OCI-LY3 (cell line): ENCODE measurements around the gene ZNF576.

ENCODE experiments used
- H2AFZ ChIP-seq: fragments of 200-600, 300-600 bp; shearing (Covaris generic); 2 replicates; pipeline ENCODE4 v1.6.0; 2014; ENCODE audit warnings: antibody characterized with exemption, low read depth, low read length
- H3K27ac ChIP-seq: fragments of 200-600, 300-600 bp; sonication (generic); 2 replicates; pipeline ENCODE4 v1.5.1; 2014; ENCODE audit warnings: mild to moderate bottlenecking, low read length, moderate library complexity, mixed read lengths
- H3K27me3 ChIP-seq: fragments of 200-600, 300-600 bp; sonication (generic); 2 replicates; pipeline ENCODE4 v1.6.1; 2014; ENCODE audit warnings: low read depth, low read length, mixed read lengths
- H3K36me3 ChIP-seq: fragments of 200-600, 300-600 bp; sonication (generic); replicated peaks from 2 replicates; pipeline ENCODE3; 2014; ENCODE audit warnings: low read depth, low read length, mixed read lengths
- H3K4me1 ChIP-seq: fragments of 300-600, 200-600 bp; sonication (generic); 2 replicates; pipeline ENCODE4 v1.6.1; 2014; ENCODE audit warnings: low read length, mixed read lengths
- H3K4me2 ChIP-seq: fragments of 200-600, 300-600 bp; sonication (generic); 2 replicates; pipeline ENCODE4 v1.6.1; 2014; ENCODE audit warnings: low read length, mixed read lengths
- H3K4me3 ChIP-seq: fragments of 300-600, 200-600 bp; sonication (generic); 2 replicates; pipeline ENCODE4 v1.5.1; 2014; ENCODE audit warnings: antibody characterized with exemption, mild to moderate bottlenecking, low read length, moderate library complexity
- H3K79me2 ChIP-seq: fragments of 300-600, 200-600 bp; shearing (Covaris generic); 2 replicates; pipeline ENCODE4 v1.6.1; 2014; ENCODE audit warnings: mild to moderate bottlenecking, low read length, mixed read lengths
- H3K9ac ChIP-seq: fragments of 300-600, 200-600 bp; shearing (Covaris generic); 2 replicates; pipeline ENCODE4 v1.6.0; 2014; ENCODE audit warnings: mild to moderate bottlenecking, low read length, moderate library complexity
- H3K9me3 ChIP-seq: fragments of 200-600, 300-600 bp; shearing (Covaris generic); 2 replicates; pipeline ENCODE4 v1.6.1; 2014; ENCODE audit warnings: low read length, mixed read lengths; ENCODE audit not compliant: insufficient read depth
- H4K20me1 ChIP-seq: fragments of 200-600, 300-600 bp; sonication (generic); 2 replicates; pipeline ENCODE4 v1.6.1; 2016; ENCODE audit warnings: low read length, mixed read lengths; ENCODE audit not compliant: insufficient read depth
- EZH2phosphoT487 ChIP-seq: fragments of 200-600 bp; shearing (Covaris generic); IDR thresholded peaks from 2 replicates; pipeline ENCODE4 v1.6.1; 2018; ENCODE audit warnings: antibody characterized with exemption, mixed run types, low read depth
- TF ChIP-seq, protein P1 (sequence below): fragments of 200-600, 300-600 bp; sonication (generic); IDR thresholded peaks from 2 replicates; pipeline ENCODE4 v1.5.1; 2014; ENCODE audit warnings: antibody characterized with exemption, low read length, low read depth

Gene ZNF576

DNA sequence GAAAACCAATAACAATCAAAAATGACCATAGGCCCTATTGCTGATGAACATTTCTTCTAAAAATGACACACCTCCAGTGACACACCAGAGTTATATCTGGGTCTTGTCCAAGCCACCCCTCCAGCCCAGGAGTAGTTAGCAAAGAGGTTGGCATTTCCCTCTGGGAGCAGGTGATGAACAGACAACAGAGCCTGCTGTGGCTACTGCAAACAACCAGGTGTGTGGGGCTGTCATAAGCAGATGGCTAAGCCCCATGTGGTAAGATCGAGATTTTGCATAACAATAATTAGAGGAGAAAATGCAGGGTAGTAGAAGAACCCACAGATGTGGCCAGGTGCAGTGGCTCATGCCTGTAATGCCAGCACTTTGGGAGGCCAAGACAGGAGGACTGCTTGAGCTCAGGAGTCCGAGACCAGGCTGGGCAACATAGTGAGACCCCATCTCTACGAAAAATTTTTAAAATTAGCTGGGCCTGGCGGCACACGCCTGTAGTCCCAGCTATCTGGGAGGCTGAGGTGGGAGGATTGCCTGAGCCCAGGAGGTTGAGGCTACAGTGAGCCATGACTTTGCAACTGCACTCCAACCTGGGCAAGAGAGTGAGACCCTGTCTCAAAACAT, 26.1 kb upstream of the ZNF576 start:
- peaks cover 4% of the 10 kb centered on the region for H3K4me1 ChIP-seq
- H3K9ac ChIP-seq: no peak overlapping the region
- no peak overlapping the region for H3K27ac ChIP-seq

DNA sequence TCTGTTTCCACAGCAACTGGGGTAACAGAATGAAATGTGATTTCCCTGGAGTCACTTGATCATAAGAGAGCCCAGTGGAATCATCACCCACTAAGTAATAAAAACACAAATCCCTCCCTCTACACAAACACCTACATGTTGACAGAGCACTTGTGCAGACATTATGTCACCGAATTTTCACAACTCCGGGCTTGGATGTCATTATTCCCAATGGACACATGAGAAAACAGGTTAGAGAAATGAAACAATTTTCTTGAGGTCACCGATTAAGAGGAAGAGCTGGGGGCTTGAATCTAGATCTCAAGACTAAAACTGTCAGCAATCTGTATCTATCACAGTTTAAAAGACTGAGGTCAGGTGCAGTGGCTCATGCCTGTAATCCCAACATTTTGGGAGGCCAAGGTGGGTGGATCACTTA, 24.2 kb upstream of the ZNF576 start:
- H3K27me3 ChIP-seq: no peaks in the 10 kb centered on the region
- H4K20me1 ChIP-seq: no peaks in the 10 kb centered on the region
- no peak overlapping the region for H2AFZ ChIP-seq
- TF ChIP-seq, protein P1, sequence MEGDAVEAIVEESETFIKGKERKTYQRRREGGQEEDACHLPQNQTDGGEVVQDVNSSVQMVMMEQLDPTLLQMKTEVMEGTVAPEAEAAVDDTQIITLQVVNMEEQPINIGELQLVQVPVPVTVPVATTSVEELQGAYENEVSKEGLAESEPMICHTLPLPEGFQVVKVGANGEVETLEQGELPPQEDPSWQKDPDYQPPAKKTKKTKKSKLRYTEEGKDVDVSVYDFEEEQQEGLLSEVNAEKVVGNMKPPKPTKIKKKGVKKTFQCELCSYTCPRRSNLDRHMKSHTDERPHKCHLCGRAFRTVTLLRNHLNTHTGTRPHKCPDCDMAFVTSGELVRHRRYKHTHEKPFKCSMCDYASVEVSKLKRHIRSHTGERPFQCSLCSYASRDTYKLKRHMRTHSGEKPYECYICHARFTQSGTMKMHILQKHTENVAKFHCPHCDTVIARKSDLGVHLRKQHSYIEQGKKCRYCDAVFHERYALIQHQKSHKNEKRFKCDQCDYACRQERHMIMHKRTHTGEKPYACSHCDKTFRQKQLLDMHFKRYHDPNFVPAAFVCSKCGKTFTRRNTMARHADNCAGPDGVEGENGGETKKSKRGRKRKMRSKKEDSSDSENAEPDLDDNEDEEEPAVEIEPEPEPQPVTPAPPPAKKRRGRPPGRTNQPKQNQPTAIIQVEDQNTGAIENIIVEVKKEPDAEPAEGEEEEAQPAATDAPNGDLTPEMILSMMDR: no peak
- TF ChIP-seq EZH2phosphoT487: no peak
- peaks cover 9% of the 10 kb centered on the region for H3K4me1 ChIP-seq
- no peaks in the 10 kb centered on the region for H3K36me3 ChIP-seq
- H3K27ac ChIP-seq: no peak overlapping the region
- no peak overlapping the region for H3K4me2 ChIP-seq
- H3K9me3 ChIP-seq: no peaks in the 10 kb centered on the region
- no peak overlapping the region for H3K4me3 ChIP-seq
- no peak overlapping the region for H3K9ac ChIP-seq
- H3K79me2 ChIP-seq: peaks cover 12% of the 10 kb centered on the region

More for the DNA sequence above, 26.1 kb upstream of the ZNF576 start:
- peaks cover 12% of the 10 kb centered on the region for H3K79me2 ChIP-seq
- no peaks in the 10 kb centered on the region for H4K20me1 ChIP-seq
- H2AFZ ChIP-seq: no peak overlapping the region
- no peaks in the 10 kb centered on the region for H3K36me3 ChIP-seq
- H3K9me3 ChIP-seq: no peaks in the 10 kb centered on the region
- TF ChIP-seq, protein P1: no peak
- no peak for TF ChIP-seq EZH2phosphoT487
- H3K27me3 ChIP-seq: no peaks in the 10 kb centered on the region
- H3K4me3 ChIP-seq: no peak overlapping the region
- H3K4me2 ChIP-seq: no peak overlapping the region

DNA sequence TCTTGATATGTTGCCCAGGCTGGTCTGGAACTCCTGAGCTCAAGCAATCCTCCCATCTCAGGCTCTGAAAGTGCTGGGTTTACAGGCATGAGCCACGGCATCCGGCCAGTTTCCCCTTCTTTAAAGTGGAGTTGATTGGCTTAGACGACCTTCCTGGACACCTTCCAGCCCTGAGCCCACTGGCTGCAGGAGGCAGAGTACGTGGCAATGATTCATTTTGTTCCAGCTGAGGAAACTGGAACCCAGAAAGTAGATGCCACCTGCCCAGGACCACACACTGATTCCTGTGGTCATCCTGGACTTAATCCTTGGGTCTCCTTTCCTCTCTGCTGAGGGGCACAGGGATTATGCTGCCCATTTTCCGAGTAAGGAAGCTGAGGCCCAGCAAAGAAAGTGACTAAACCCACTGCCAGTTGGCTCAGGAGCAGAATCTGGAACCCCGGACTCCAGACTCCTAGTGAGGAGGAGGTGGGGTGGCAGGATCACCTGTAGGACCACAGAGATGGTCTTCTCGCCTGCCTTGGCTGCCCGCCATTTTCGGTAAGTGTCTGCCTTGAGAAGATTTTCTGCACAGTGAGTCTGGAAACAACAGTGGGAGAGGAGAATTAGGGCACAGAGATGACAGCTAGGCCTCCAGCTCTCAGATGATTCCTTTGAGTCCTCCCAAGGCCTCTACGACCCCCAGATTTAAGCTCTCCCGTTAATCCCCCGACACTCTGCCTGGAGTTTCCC, 21.8 kb upstream of the ZNF576 start:
- H3K27me3 ChIP-seq: no peaks in the 10 kb centered on the region; the same call in 1 of the 2 replicates
- peak overlapping the region; percentile 94 for H3K4me2 ChIP-seq
- H3K27ac ChIP-seq: peak overlapping the region; percentile 51
- H3K4me1 ChIP-seq: peaks cover 9% of the 10 kb centered on the region
- no peak overlapping the region for H2AFZ ChIP-seq
- no peak for TF ChIP-seq EZH2phosphoT487
- TF ChIP-seq, protein P1: no peak
- H3K9ac ChIP-seq: peak overlapping the region; percentile 100
- no peaks in the 10 kb centered on the region for H3K9me3 ChIP-seq
- peak overlapping the region; percentile 99 for H3K4me3 ChIP-seq
- peaks cover 12% of the 10 kb centered on the region for H3K79me2 ChIP-seq
- H3K36me3 ChIP-seq: no peaks in the 10 kb centered on the region
- H4K20me1 ChIP-seq: no peaks in the 10 kb centered on the region

DNA sequence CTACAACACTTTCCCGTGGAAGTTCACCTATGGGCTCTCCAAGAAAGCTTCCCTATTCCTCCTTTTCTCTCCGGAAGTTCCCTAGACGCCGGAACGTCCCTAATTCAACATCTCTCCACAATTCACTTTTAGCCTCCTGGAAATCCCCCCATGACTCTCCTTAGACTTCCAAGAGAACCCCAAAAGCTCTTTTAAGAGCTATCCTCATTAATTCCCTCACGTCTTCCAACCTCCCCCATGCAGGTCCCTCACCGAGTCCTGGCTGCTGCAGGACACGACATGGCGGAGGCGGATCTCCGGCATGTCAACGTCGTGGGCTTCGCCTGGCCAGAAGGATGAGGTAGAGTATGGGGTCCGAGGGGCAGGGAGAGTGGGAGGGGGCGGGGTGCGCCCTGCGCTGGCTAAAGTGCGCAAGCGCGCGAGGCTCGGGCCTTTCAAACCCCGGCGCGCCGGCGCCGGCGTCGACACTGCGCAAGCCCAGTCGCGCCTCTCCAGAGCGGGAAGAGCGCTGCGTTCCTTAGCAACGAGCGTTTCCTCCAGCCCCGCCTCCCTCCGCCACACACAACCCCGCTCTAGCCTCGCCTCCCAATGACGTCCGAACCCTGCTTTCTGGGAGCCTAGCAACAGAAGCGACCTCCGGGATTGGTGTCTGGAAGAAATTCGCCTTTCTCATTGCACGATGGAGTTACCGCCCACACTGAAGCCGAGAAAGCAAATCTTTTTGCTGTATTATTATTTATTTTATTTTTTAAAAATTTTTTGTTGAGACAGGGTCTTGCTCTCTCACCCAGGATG, 21.0 kb upstream of the ZNF576 start, which contains the start of the genes PINLYP and XRCC1:
Gene PINLYP, plus strand, starts transcription at position 646 of the 795 bp plus-strand sequence. CDS start 1,391 bp downstream, outside the sequence.
Gene XRCC1, minus strand, starts transcription at position 372 of the 795 bp plus-strand sequence. Its CDS starts 69 bp downstream, at position 303.
- no peak for TF ChIP-seq EZH2phosphoT487
- TF ChIP-seq, protein P1: no peak
- Histone ChIP-seq H3K9me3 (no peaks in the 10 kb centered on the region), H4K20me1 (no peaks in the 10 kb centered on the region), H2AFZ (peak within 1 kb of the TSS; percentile 95), H3K9ac (peak within 1 kb of the TSS; percentile 100), H3K27ac (peak within 1 kb of the TSS; percentile 51), H3K27me3 (no peaks in the 10 kb centered on the region; the same call in 1 of the 2 replicates), H3K4me3 (peak within 1 kb of the TSS; percentile 99), H3K4me1 (peaks cover 9% of the 10 kb centered on the region), H3K36me3 (no peaks in the 10 kb centered on the region), H3K4me2 (peak within 1 kb of the TSS; percentile 94), H3K79me2 (peaks cover 10% of the 10 kb centered on the region)
